ENCODE measurements around the gene C2CD2.

C2CD2 gene

GRCh38 chr21:41861255-41861654 is 92.6 kb downstream of the C2CD2 start:
- DNase-seq, result no peak

- DNase-seq, result no peak
Measured at GRCh38 chr21:41859297-41859980, 94.4 kb downstream of the C2CD2 start.

- no peak for DNase-seq
Measured at GRCh38 chr21:41858466-41859296, 95.1 kb downstream of the C2CD2 start.

GRCh38 chr21:41857771-41858300 is 96.0 kb downstream of the C2CD2 start:
- DNase-seq, result no peak

- DNase-seq, result no peak
Measured at GRCh38 chr21:41856572-41856971, 97.2 kb downstream of the C2CD2 start.

- DNase-seq, result no peak
Measured at GRCh38 chr21:41854426-41854995, 99.3 kb downstream of the C2CD2 start.

- DNase-seq, result no peak
Measured at GRCh38 chr21:41852929-41853320, 100.9 kb downstream of the C2CD2 start.

GRCh38 chr21:41852151-41852928 is 101.5 kb downstream of the C2CD2 start:
- DNase-seq, result no peak

GRCh38 chr21:41851090-41851790 is 102.6 kb downstream of the C2CD2 start:
- DNase-seq, result no peak

- DNase-seq, result no peak
Measured at GRCh38 chr21:41850085-41850484, 103.7 kb downstream of the C2CD2 start.

GRCh38 chr21:41848958-41849580 is 104.7 kb downstream of the C2CD2 start:
- no peak for DNase-seq

- DNase-seq, result no peak
Measured at GRCh38 chr21:41848533-41848932, 105.3 kb downstream of the C2CD2 start.

GRCh38 chr21:41847066-41847804 is 106.6 kb downstream of the C2CD2 start:
- DNase-seq, result no peak

- DNase-seq, result no peak
Measured at GRCh38 chr21:41846536-41846935, 107.3 kb downstream of the C2CD2 start.

GRCh38 chr21:41846033-41846317 is 107.8 kb downstream of the C2CD2 start:
- no peak for DNase-seq

- no peak for DNase-seq
Measured at GRCh38 chr21:41845310-41846032, 108.3 kb downstream of the C2CD2 start.

GRCh38 chr21:41843584-41843983 is 110.2 kb downstream of the C2CD2 start:
- no peak for DNase-seq

- no peak for DNase-seq
Measured at GRCh38 chr21:41840880-41841279, 112.9 kb downstream of the C2CD2 start.

- no peak for DNase-seq
Measured at GRCh38 chr21:41839387-41840000, 114.3 kb downstream of the C2CD2 start.

- no peak for DNase-seq
Measured at GRCh38 chr21:41837756-41838297, 116.0 kb downstream of the C2CD2 start.
